Midbrain (tissue), 1 donor: ENCODE measurements around the gene C3orf38.
A peak's percentile ranks its signal among the peaks of the same experiment; 100 is the strongest.
"Not testable (repeated sequence)": the region's sequence is repeated elsewhere in the genome, so short reads cannot be mapped to it uniquely, and the experiment has no call there.

Experiments used
- DNase-seq: peaks from one replicate; lab custom pipeline; 2025; lab: John Stamatoyannopoulos, UW

The C3orf38 gene

GRCh38 chr3:88149509-88150362 lies at the start of gene C3orf38:
Gene C3orf38 (plus strand): TSS chr3:88149959. CDS start chr3:88150053, 94 bp downstream.
- peak; percentile 96 for DNase-seq

- DNase-seq: no peak
These were observed 48.6 kb upstream of the C3orf38 start for GRCh38 chr3:88101142-88101541.

GRCh38 chr3:88105325-88105724 lies 44.4 kb upstream of the C3orf38 start:
- no peak for DNase-seq

- no peak for DNase-seq
These were observed 37.5 kb upstream of the C3orf38 start for GRCh38 chr3:88112289-88112688.

GRCh38 chr3:88113311-88114162 lies 36.2 kb upstream of the C3orf38 start:
- peak; percentile 73 for DNase-seq

- DNase-seq: no peak
These were observed 34.7 kb upstream of the C3orf38 start for GRCh38 chr3:88114878-88115549.

- DNase-seq: no peak
These were observed 32.1 kb upstream of the C3orf38 start for GRCh38 chr3:88117683-88118082.

GRCh38 chr3:88118603-88119002 lies 31.2 kb upstream of the C3orf38 start:
- DNase-seq: not testable (repeated sequence)

- DNase-seq: no peak
These were observed 26.2 kb upstream of the C3orf38 start for GRCh38 chr3:88123526-88123925.

- DNase-seq: no peak
These were observed 18.1 kb upstream of the C3orf38 start for GRCh38 chr3:88131695-88132094.

GRCh38 chr3:88132894-88133293 lies 16.9 kb upstream of the C3orf38 start:
- DNase-seq: no peak

GRCh38 chr3:88133711-88134263 lies 16.0 kb upstream of the C3orf38 start:
- DNase-seq: no peak

GRCh38 chr3:88137836-88138235 lies 11.9 kb upstream of the C3orf38 start:
- DNase-seq: no peak

GRCh38 chr3:88141458-88142083 lies 8.2 kb upstream of the C3orf38 start:
- no peak for DNase-seq

GRCh38 chr3:88142094-88142624 lies 7.6 kb upstream of the C3orf38 start:
- DNase-seq: no peak

GRCh38 chr3:88147261-88147660 lies 2.5 kb upstream of the C3orf38 start:
- DNase-seq: no peak

GRCh38 chr3:88148651-88149050 lies 1.1 kb upstream of the C3orf38 start:
- no peak for DNase-seq

- no peak for DNase-seq
These were observed 654 bp upstream of the C3orf38 start for GRCh38 chr3:88149101-88149508.

- peak; percentile 33 for DNase-seq
These were observed 612 bp downstream of the C3orf38 start for GRCh38 chr3:88150371-88150770.

- DNase-seq: no peak
These were observed 1.0 kb downstream of the C3orf38 start for GRCh38 chr3:88150806-88151205.

- no peak for DNase-seq
These were observed 1.6 kb downstream of the C3orf38 start for GRCh38 chr3:88151358-88151757.
